ENCODE data around the gene LUC7L.
"Not testable (repeated sequence)": the region's sequence is repeated elsewhere in the genome, so short reads cannot be mapped to it uniquely, and the experiment has no call there.

LUC7L gene

DNA sequence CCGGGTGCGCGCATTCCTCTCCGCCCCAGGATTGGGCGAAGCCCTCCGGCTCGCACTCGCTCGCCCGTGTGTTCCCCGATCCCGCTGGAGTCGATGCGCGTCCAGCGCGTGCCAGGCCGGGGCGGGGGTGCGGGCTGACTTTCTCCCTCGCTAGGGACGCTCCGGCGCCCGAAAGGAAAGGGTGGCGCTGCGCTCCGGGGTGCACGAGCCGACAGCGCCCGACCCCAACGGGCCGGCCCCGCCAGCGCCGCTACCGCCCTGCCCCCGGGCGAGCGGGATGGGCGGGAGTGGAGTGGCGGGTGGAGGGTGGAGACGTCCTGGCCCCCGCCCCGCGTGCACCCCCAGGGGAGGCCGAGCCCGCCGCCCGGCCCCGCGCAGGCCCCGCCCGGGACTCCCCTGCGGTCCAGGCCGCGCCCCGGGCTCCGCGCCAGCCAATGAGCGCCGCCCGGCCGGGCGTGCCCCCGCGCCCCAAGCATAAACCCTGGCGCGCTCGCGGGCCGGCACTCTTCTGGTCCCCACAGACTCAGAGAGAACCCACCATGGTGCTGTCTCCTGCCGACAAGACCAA, 56.8 kb downstream of the LUC7L start, which contains the start of gene HBA2:
Gene HBA2, plus strand, starts transcription at position 503 of the 568 bp plus-strand sequence. Its CDS starts 37 bp downstream, at position 540.
- DNase-seq; in situ Hi-C loops (cut with MboI; ENCODE audit: low pct_unique_long_range_greater_than_20kb, low sequenced_read_pairs): not testable (repeated sequence)

DNA sequence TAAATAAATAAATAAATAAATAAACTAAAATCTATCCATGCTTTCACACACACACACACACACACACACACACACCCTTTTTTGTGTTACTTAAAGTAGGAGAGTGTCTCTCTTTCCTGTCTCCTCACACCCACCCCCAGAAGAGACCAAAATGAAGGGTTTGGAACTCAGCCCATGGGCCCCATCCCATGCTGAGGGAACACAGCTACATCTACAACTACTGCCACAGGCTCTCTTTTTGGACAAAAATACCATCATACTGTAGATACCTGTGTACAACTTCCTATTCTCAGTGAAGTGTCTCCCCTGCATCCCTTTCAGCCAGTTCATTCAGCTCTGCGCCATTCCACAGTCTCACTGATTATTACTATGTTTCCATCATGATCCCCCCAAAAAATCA, 58.5 kb downstream of the LUC7L start:
- no peak for DNase-seq
- in situ Hi-C loops (cut with MboI; ENCODE audit: low pct_unique_long_range_greater_than_20kb, low sequenced_read_pairs) = no loop called here

DNA sequence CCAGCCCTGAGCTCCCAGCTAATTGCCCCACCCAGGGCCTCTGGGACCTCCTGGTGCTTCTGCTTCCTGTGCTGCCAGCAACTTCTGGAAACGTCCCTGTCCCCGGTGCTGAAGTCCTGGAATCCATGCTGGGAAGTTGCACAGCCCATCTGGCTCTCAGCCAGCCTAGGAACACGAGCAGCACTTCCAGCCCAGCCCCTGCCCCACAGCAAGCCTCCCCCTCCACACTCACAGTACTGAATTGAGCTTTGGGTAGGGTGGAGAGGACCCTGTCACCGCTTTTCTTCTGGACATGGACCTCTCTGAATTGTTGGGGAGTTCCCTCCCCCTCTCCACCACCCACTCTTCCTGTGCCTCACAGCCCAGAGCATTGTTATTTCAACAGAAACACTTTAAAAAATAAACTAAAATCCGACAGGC, 59.2 kb downstream of the LUC7L start:
- in situ Hi-C loops (cut with MboI; ENCODE audit: low pct_unique_long_range_greater_than_20kb, low sequenced_read_pairs) = not testable (repeated sequence)
- peak; percentile 37 for DNase-seq

DNA sequence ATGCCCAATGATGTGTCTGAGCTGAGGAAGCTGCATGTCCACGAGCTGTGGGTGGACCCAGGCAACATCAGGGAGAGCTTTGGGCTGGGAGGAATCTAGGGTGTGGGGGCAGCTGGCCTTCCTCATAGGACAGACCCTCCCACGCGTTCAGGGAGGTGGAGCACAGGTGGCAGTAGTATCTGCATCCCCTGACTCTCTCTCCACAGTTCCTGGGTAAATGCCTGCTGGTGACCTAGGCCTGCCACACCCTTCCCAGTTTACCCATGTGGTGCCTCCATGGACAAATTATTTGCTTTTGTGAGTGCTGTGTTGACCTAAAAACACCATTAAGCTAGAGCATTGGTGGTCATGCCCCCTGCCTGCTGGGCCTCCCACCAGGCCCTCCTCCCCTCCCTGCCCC, 60.2 kb downstream of the LUC7L start:
- no peak for DNase-seq
- in situ Hi-C loops (cut with MboI; ENCODE audit: low pct_unique_long_range_greater_than_20kb, low sequenced_read_pairs) = no loop called here

DNA sequence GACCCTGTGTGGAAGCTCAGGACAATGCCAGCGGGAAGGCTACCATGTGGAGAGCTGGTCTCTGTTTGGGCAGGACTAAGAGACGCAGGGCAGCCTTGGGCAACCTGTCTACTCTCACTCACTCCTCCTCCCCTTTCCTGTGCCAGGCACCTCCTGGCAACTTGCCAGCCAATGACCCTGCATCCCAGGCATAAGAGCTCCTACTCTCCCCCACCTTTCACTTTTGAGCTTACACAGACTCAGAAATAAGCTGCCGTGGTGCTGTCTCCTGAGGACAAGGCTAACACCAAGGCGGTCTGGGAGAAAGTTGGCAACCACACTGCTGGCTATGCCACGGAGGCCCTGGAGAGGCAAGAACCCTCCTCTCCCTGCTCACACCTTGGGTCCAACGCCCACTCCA, 60.8 kb downstream of the LUC7L start:
- in situ Hi-C loops (cut with MboI; ENCODE audit: low pct_unique_long_range_greater_than_20kb, low sequenced_read_pairs) = no loop called here
- DNase-seq = no peak

DNA sequence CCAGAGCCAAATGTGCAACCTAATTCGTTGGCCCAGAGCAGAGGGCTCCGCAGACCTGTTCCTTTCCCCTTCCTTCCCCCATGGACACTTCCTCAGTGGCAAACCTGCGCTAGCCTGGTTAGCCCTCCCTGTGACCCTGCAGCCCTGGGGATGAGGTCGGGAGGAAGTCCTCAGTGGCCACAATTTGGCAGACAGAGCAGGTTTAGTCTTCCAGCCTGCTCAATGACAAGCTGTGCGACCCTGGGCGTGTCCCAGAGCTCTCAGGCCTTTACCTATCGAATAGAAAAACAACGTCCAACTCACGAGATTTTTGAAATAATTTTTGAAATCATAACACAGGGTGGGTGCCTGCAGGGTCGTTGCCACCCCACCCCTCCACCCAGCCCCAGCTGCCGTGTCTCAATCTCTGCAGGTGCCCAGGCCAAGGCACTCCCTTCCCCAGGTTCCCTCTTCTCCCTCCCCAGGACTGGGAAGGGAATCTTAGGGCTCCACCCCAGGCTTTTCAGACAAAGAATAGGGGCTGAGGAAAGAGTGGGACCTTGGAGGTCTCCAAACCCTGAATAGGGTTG, 62.0 kb downstream of the LUC7L start:
- no peak for DNase-seq
- in situ Hi-C loops (cut with MboI; ENCODE audit: low pct_unique_long_range_greater_than_20kb, low sequenced_read_pairs) = no loop called here

DNA sequence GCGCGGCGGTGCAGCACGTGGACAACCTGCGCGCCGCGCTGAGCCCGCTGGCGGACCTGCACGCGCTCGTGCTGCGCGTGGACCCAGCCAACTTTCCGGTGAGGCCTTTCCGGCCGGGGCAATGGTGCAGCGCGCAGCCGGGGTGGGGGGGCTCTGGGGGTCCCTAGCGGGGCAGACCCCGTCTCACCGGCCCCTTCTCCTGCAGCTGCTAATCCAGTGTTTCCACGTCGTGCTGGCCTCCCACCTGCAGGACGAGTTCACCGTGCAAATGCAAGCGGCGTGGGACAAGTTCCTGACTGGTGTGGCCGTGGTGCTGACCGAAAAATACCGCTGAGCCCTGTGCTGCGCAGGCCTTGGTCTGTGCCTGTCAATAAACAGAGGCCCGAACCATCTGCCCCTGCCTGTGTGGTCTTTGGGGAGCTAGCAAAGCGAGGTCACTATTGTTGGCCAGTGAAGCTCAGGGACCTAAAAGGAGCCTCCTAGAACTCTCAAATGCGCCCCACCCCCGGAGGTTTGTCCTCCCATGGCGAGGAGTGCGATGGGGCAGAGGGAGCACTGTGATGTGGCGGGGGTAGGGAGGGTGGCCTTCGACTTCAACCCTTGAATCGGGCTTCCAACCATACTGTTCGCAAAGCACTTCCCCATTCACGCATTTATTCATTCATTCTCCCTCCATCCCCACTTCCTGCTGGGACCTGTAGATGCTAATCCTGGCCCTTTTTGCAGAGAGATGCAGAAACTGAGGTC, 62.7 kb downstream of the LUC7L start:
- peak; percentile 43 for DNase-seq
- in situ Hi-C loops (cut with MboI; ENCODE audit: low pct_unique_long_range_greater_than_20kb, low sequenced_read_pairs) = no loop called here

DNA sequence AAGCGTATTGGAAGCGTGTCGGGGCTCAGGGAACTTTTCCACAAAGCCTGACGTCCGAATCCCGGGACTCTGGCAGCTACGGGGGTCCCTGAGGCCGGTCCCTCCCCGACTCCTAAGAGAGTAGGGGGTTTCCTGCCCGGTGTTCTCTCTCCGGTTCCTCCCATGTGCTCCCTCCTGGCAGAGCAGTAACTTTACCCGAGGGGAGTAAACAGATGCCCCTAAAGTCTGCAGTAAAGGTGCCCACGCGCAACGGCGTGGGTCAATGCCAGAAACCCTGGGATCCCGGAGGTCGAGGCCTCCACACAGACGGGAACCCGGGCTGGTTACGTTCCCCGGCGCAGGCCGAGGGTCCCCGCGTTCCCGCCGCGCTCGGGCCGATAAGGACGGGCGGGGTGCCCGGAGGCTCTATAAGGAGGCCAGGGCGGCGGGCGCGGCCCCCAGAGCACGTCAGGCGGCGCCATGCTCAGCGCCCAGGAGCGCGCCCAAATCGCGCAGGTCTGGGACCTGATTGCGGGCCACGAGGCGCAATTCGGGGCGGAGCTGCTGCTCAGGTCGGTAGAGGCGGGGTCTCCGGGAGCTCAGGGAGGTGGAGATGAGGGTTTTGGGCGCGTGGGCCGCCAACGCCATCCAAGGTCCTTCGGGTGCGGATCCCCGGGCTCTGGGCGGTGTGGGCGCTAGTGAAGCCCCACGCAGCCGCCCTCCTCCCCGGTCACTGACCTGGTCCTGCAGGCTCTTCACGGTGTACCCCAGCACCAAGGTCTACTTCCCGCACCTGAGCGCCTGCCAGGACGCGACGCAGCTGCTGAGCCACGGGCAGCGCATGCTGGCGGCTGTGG, 63.5 kb downstream of the LUC7L start, which contains the start of gene HBM:
Gene HBM, plus strand, starts transcription at position 440 of the 836 bp plus-strand sequence. Its CDS starts 20 bp downstream, at position 460.
- in situ Hi-C loops (cut with MboI; ENCODE audit: low pct_unique_long_range_greater_than_20kb, low sequenced_read_pairs) = no loop called here
- no peak for DNase-seq

DNA sequence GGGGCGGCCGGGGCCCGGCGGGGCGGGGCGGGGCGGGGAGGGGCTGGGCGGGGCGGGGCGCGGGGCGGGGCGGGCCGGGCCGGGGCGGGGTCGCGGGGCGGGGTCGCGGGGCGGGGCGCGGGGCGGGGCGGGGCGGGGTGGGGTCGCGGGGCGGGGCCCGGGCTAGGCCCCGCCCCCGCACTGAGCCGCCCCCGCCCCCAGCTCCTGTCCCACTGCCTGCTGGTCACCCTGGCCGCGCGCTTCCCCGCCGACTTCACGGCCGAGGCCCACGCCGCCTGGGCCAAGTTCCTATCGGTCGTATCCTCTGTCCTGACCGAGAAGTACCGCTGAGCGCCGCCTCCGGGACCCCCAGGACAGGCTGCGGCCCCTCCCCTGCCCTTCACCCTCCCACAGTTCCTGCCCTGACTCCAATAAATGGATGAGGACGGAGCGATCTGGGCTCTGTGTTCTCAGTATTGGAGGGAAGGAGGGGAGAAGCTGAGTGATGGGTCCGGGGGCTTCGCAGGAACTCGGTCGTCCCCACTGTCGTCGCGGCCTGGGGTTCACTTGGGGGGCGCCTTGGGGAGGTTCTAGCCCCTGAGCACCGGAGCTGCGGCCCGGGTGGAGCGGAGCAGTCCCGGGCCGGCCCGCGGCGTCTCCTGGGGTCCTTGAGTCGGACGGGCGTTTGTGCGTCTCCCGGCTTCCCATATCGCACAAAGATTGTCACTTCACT, 64.3 kb downstream of the LUC7L start:
- in situ Hi-C loops (cut with MboI; ENCODE audit: low pct_unique_long_range_greater_than_20kb, low sequenced_read_pairs) = no loop called here
- DNase-seq = no peak

DNA sequence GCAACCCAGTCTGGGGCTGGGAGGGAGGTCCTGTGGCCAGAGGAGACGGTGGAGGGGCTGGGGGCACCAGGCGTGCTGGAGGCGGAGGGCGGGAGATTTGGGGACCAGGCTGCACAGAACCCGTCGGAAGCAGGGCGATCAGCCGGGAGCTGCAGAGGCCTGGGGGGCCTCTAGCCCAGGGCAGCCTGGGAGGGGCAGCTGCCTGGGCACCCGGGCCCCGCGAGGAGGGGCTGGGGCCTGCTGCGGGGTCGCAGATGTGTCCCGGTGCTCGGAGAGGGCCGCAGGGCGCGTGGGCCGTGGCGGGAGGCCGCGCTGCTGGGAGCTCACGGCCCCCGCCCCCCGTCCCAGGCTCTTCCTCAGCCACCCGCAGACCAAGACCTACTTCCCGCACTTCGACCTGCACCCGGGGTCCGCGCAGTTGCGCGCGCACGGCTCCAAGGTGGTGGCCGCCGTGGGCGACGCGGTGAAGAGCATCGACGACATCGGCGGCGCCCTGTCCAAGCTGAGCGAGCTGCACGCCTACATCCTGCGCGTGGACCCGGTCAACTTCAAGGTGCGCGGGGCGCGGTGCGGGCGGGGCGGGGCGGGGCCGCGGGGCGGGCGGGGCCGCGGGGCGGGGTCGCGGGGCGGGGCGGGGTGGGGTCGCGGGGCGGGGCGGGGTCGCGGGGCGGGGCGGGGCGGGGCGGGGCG, 65.0 kb downstream of the LUC7L start:
- in situ Hi-C loops (cut with MboI; ENCODE audit: low pct_unique_long_range_greater_than_20kb, low sequenced_read_pairs); DNase-seq: not testable (repeated sequence)

DNA sequence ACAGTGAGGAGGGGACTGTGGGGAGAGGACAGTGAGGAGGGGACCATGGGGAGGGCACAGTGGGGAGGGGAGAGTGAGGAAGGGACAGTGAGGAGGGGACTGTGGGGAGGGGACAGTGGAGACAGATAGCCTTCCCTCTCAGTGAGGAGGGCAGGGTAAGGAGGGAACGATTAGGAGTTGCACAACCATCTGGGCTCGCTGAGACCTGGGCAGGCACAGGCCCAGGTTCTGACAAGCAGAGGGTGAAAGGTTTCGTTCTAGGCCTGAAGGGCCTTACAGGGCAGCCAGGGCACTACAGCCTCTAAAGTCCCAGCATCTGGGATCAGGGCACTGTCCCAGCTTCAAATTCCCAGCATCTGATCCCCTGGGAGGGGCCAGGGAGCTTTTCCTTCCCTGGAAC, 65.6 kb downstream of the LUC7L start:
- in situ Hi-C loops (cut with MboI; ENCODE audit: low pct_unique_long_range_greater_than_20kb, low sequenced_read_pairs) = not testable (repeated sequence)

DNA sequence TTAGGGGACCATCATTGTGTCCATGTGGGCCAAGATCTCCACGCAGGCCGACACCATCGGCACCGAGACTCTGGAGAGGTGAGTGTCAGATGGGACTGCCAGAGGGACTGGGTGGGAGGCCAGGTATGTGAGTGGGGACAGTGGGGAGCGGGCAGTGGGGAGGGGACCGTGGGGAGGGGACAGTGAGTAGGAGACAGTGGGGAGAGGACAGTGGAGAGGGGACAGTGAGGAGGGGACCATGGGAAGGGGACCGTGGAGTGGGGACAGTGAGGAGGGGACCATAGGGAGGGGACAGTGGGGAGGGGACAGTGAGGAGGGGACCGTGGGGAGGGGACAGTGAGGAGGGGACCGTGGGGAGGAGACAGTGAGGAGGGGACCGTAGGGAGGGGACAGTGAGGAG, 66.1 kb downstream of the LUC7L start:
- DNase-seq; in situ Hi-C loops (cut with MboI; ENCODE audit: low pct_unique_long_range_greater_than_20kb, low sequenced_read_pairs): not testable (repeated sequence)

More for the DNA sequence above, 65.6 kb downstream of the LUC7L start:
- not testable (repeated sequence) for DNase-seq

DNA sequence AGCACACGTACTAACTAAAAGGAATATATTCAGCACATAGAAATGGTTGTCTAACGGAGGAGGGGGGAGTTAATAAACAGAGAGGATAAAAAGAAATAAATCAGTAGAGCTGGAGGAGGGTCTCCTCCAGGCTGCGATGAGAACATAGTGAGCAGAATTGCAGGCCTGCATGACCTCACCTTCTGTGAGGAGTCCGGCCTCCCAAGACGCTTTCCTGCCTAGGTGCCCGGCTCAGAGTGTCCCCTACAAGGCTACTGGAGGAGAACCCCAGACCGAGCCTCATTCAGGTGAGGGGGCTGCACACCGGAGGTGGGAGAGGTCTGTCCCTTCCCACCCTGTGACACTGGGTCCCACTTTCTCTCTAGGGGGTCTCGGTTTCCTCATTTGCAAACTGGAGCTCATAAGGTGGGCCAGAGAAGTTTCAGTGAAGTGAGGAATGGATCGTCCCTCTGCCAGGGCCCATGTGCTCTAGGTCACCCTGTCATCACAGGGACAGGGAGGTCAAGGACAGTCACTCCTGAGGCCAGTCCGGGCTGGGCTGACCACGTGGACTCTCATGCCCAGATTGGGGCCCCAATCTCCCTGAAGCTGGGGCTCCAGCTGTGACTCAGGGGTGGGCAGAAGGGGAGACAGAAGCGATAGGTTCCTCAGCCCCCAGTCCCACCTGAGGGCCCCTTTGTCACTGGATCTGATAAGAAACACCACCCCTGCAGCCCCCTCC, 66.8 kb downstream of the LUC7L start:
- in situ Hi-C loops (cut with MboI; ENCODE audit: low pct_unique_long_range_greater_than_20kb, low sequenced_read_pairs) = no loop called here
- no peak for DNase-seq

DNA sequence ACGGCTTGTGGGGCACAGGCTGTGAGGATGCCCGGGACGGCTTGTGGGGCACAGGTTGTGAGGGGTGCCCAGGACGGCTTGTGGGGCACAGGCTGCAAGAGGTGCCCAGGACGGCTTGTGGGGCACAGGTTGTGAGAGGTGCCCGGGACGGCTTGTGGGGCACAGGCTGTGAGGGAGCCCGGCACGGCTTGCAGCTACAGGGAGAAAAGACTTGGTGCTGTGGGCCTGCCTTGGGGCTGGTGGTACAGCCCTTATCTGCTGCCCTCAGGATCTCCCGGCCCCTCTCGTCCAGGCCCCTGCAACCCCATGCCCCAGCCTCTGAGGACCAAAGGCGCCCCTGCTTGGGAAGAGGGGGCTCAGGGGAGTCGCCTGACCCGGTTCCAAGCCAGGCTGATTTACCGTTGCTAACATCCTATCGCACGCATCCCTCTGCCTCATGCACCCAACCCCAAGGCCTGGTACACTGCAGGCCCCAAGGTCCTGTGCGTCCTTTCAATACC, 68.5 kb downstream of the LUC7L start:
- no peak for DNase-seq
- in situ Hi-C loops (cut with MboI; ENCODE audit: low pct_unique_long_range_greater_than_20kb, low sequenced_read_pairs) = no loop called here

DNA sequence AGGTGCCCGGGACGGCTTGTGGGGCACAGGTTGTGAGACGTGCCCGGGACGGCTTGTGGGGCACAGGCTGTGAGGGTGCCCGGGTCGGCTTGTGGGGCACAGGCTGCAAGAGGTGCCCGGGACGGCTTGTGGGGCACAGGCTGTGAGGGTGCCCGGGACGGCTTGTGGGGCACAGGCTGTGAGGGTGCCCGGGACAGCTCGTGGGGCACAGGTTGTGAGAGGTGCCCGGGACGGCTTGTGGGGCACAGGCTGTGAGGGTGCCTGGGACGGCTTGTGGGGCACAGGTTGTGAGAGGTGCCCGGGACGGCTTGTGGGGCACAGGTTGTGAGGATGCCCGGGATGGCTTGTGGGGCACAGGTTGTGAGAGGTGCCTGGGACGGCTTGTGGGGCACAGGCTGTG, 69.0 kb downstream of the LUC7L start:
- in situ Hi-C loops (cut with MboI; ENCODE audit: low pct_unique_long_range_greater_than_20kb, low sequenced_read_pairs) = not testable (repeated sequence)

DNA sequence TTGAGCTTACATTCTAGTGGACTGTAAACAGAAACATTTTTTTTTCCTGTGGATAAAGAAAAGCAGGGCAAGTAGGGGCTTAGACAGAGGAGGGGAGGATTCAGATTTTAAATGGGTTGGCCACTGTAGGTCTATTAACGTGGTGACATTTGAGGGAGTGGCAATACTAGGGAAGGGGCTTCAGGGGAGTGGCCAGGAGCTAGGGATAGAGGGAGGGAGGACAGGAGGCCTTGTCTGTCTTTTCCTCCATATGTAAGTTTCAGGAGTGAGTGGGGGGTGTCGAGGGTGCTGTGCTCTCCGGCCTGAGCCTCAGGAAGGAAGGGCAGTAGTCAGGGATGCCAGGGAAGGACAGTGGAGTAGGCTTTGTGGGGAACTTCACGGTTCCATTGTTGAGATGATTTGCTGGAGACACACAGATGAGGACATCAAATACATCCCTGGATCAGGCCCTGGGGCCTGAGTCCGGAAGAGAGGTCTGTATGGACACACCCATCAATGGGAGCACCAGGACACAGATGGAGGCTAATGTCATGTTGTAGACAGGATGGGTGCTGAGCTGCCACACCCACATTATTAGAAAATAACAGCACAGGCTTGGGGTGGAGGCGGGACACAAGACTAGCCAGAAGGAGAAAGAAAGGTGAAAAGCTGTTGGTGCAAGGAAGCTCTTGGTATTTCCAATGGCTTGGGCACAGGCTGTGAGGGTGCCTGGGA, 70.0 kb downstream of the LUC7L start:
- in situ Hi-C loops (cut with MboI; ENCODE audit: low pct_unique_long_range_greater_than_20kb, low sequenced_read_pairs) = no loop called here
- no peak for DNase-seq

More for the DNA sequence above, 69.0 kb downstream of the LUC7L start:
- DNase-seq = not testable (repeated sequence)

DNA sequence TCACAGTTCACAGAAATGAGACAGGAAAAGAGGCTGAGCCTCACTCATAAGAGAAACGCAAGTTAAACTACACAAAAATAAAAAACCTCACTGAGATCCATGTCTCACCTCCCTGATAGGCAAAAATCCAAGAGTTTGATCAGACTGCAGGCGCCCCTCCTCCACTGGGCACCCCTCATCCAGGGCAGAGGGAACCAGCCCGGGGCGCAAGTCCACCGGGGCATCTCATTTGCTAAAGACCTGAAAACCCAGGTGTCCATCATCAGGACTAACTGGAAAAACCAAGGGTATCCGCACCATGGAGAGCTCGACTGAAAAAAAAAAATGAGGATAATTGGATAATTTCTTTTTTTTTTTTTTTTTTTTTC, 74.2 kb downstream of the LUC7L start:
- DNase-seq = no peak
- in situ Hi-C loops (cut with MboI; ENCODE audit: low pct_unique_long_range_greater_than_20kb, low sequenced_read_pairs) = no loop called here
